HK-2 (cell line): ENCODE data around the gene KRTAP10-6.
"Not testable (repeated sequence)": the region's sequence is repeated elsewhere in the genome, so short reads cannot be mapped to it uniquely, and the experiment has no call there.

Source experiments
- DNase-seq: peaks from one replicate; pipeline ENCODE4 v3.0.0-alpha.2; 2018; ENCODE audit not compliant: unreplicated experiment

Gene KRTAP10-6

GRCh38 chr21:44578371-44579055, 13.8 kb downstream of the KRTAP10-6 start:
- no peak for DNase-seq

DNA sequence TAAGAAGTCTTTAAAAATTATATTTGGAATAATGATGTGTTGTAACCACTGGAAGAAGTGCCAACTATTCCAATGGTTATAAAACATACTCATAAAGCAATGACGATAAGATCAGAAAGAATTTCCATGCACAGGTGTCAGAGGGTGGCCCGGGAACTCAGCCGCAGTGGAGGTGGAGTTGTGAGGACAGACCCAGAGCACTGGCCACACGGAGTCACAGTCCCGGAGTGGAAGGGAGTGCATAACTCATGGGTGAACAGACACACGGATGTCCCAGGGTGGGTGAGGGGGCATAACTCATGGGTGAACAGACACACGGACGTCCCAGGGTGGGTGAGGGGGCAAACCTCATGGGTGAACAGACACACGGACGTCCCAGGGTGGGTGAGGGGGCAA, 16.3 kb downstream of the KRTAP10-6 start:
- DNase-seq = no peak

DNA sequence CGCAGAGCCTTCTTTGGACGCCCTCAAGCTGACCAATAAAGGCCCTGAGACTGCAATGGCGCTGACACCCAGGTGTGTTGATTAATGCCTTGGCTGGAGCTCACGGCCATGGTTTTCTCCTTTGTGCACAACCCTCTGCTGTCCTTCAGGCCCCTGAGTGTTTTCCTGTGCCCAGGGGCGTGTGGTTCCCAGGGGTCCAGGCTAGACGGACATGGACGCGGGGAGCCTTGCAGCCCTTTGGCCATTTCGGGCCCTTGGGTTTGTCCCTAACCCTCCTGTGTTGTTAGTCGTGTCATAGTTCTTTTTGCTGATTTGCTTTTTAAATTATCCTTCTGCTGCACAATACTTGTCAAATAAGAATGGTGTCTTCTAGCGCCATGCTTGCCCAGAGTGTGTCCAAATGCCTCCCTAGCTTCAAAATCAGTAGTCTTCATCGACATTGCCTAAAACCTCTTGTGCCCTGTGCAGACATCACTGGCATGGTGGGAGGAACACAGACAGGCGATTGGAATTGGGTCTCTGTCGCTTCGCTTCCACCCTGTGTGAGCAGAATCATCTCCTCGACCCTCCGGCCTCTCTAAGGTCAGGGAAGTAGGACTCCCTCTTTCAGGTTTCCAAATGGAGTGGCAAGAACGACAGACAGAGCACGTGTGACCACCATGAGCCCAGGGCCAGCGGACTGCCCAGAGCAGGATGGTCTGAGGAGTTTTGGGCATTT, 16.8 kb downstream of the KRTAP10-6 start:
- DNase-seq = no peak

DNA sequence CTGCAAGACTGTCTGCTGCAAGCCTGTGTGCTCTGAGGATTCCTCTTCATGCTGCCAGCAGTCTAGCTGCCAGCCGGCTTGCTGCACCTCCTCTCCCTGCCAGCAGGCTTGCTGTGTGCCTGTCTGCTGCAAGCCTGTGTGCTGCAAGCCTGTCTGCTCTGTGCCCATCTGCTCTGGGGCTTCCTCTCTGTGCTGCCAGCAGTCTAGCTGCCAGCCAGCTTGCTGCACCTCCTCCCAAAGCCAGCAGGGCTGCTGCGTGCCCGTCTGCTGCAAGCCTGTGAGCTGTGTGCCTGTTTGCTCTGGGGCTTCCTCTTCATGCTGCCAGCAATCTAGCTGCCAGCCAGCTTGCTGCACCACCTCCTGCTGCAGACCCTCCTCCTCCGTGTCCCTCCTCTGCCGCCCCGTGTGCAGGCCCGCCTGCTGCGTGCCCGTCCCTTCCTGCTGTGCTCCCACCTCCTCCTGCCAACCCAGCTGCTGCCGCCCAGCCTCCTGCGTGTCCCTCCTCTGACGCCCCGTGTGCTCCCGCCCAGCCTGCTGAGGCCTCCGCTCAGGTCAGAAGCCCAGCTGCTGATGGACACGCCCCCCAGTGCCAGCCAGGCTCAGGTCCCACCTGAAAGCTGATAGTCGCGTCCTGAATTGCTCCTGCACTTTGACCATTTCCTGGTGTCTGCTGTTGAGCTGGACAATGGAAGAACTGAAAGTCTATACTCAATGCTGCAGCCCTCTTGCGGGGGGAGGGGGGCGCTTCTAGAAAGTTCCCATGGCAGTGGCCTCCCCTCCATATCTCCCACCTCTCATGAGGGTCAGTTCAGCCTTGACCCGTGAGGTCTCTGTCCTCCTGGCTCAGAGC, 17.6 kb downstream of the KRTAP10-6 start:
- DNase-seq = no peak

GRCh38 chr21:44573630-44574456, 18.5 kb downstream of the KRTAP10-6 start, which contains the start of gene KRTAP10-4:
KRTAP10-4 (plus strand) TSS chr21:44573729; CDS start chr21:44573759, 30 bp downstream.
- not testable (repeated sequence) for DNase-seq

DNA sequence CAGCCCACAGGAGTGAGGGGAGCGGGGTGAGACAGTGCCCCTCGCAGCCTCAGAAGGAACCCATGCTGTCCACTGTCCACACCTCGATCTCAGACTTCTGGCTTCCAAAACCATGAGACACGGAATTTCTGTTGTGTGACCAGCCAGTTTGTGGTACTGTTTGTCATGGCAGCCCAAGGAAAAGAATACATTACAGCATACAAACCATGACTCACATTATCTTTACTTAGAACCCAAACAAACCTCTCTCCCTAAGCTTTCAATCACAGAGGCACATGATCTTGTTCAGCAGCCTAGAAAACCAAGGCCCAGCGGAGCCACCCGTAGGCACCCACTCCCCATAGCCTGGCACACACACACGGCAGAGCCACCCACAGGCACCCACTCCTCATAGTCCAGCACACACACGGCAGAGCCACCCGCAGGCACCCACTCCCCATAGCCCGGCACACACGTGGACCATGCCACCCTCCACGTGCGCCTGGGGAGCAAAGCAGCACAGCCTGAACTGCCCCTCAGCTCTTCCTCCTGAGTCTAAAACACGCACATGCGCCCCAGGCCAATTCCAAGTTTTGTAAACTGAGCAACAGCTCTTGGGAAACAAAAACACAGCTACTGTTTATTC, 19.2 kb downstream of the KRTAP10-6 start:
- DNase-seq = no peak

GRCh38 chr21:44571844-44572782, 20.2 kb downstream of the KRTAP10-6 start:
- DNase-seq = no peak

- no peak for DNase-seq
Observed at GRCh38 chr21:44571296-44571695, 21.0 kb downstream of the KRTAP10-6 start.

GRCh38 chr21:44569861-44570517, 22.3 kb downstream of the KRTAP10-6 start:
- DNase-seq = no peak

DNA sequence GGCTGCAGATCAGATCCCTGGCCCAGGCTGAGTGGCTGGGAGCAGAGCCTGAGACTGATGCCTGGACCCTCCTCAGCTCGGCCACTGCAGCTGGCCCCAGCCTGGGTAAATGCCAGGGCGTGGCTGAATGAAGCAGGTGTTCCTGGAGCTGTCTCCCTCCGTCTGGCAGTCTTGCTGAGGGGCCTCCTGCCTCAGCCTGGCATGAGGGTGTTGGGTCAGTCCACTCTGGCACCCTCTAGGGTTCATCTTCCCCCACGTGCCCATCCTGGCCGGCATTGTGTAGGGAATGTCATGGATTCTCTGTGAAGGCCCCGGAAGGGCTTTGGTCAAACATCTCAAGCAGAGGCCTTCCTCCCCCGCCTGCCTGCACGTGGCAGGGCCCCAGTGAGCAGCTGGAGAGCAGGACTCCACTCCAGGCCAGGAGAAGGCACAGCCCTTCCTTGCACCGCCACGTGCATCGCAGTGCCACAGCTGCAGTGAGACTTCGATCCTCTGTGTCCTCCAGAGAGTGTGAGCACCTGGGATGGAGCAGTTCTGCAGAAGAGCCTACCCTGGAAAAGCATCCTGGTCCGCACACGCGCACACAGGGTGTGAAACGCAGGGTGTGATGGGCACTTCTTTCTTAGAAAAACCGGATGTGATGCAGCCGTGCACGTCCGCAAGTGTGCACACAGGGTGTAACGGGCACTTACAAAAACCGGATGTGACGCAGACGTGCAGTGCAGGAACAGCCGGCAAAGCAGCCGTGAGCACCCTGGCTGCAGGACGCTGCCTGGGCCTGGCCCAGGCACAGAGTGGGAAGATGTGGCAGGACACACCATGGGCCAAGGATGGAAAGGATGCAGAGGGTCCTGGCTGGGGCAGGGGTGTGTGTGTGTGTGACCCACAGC, 23.4 kb downstream of the KRTAP10-6 start:
- no peak for DNase-seq

DNA sequence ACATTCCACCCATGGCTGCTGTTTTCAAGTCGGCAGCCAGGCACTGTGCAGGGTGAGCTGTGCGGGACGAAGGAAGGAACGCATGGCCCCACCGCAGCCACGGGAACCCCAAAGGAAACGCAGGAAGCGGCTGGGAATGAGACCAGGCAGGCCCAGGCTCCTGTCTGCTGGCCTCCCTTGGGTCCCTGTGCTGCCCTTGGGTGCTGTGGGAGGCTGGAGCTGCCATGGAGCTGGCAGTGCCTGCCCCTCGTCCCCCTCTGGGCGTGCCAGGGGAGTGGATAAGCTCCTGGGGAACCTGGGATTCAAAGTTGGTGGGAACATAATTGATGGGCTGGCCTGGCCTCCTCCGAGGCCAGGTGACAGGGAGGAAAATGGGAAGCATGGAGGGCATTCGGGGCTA, 24.0 kb downstream of the KRTAP10-6 start:
- DNase-seq = no peak

GRCh38 chr21:44567481-44568171, 24.7 kb downstream of the KRTAP10-6 start:
- no peak for DNase-seq

GRCh38 chr21:44566403-44566802, 25.9 kb downstream of the KRTAP10-6 start:
- DNase-seq = no peak

DNA sequence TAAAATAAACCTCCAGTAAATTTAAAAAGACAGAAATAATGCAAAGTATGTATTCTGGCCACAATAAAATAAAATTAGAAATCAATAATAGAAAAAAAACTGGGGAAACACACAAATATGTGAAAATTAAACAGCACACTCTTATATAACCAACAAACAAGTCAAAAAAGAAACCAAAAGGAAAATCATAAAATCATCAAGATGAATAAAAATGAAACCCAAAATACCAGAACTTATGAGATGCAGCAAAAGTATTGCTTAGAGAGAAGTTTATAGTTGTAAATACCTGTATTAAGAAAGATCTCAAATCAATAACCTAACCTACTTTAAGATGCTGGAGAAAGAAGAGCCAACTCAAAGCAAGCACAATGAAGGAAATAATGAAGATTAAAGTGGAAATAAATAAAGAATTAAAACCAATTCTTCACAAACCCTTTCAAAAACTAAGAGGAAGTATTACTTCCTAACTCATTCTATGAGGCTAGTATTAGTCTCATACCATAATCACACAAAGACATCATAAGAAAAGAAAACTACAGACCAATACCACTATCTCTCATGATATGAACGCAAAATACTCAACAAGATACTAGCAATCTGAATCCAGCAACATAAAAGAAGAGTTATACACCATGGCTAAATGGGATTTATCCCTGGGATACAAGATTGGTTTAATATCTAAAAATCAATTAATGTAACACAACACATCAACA, 27.3 kb downstream of the KRTAP10-6 start:
- no peak for DNase-seq

DNA sequence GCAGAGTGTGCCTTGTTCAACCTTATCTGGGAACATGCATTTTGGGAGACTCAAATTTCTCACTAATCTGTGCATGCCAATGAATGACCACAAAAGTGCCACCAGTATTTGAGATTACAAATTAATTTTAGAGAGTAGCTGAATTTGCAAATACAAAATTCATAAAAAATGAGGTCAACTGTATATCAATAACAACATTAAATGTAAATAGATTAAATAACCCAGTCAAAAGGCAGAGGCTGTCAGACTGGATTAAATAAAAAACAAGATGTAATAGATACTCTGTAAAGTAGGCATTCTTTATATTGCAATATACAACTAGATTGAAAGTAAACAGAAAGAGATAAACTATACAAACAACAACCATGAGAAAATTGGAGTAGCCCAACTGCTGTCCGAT, 28.2 kb downstream of the KRTAP10-6 start:
- DNase-seq = no peak

- no peak for DNase-seq
Observed at GRCh38 chr21:44558695-44559094, 33.6 kb downstream of the KRTAP10-6 start, which contains the start of gene KRTAP10-3. KRTAP10-3 (minus strand) TSS chr21:44558795; CDS start chr21:44558715, 80 bp downstream.

GRCh38 chr21:44558329-44558675, 34.0 kb downstream of the KRTAP10-6 start:
- DNase-seq = not testable (repeated sequence)
